Measurements from ENCODE around the gene PARD3.

DNA sequence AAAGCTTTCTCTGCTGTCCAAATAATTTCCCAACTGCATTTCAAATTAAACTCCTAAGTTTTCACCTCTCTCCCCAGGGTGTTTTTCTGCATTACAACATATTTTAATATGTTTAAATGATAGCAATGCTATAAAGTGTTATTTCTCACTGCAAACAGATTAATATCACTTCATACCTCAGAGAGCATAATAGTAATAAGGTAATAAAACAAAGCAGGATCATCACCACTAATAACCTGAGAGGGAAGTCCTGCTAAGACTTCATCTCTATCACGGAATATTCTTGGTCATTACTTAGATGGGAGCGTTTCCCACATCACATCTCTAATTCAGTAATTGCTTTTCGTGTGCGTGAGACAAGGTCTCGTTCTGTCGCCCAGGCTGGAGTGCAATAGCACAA lies 168.8 kb downstream of the PARD3 start:
- TF ChIP-seq POLR2AphosphoS5 (IDR thresholded peaks at IDR 0.05; ENCODE audit: low read depth, low read length): no peak
- TF ChIP-seq, protein P1, sequence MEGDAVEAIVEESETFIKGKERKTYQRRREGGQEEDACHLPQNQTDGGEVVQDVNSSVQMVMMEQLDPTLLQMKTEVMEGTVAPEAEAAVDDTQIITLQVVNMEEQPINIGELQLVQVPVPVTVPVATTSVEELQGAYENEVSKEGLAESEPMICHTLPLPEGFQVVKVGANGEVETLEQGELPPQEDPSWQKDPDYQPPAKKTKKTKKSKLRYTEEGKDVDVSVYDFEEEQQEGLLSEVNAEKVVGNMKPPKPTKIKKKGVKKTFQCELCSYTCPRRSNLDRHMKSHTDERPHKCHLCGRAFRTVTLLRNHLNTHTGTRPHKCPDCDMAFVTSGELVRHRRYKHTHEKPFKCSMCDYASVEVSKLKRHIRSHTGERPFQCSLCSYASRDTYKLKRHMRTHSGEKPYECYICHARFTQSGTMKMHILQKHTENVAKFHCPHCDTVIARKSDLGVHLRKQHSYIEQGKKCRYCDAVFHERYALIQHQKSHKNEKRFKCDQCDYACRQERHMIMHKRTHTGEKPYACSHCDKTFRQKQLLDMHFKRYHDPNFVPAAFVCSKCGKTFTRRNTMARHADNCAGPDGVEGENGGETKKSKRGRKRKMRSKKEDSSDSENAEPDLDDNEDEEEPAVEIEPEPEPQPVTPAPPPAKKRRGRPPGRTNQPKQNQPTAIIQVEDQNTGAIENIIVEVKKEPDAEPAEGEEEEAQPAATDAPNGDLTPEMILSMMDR (IDR thresholded peaks at IDR 0.05 in 2 of 3, conservative IDR thresholded peaks at IDR 0.05 in 1 of 3; ENCODE audit: borderline replicate concordance in 1 of 3, insufficient read depth in 1 of 3, low read depth in 2 of 3, low read length in 2 of 3): no peak

All from HCT116 (cell line).